CD4-positive, alpha-beta memory T cell (primary cell): Measurements from ENCODE around the gene SLC16A6. TPM values are rescaled to one million over a fixed set of nuclear protein-coding genes. Genes with fewer than 3 reads are reported as not detected.
"Not testable (repeated sequence)": the region's sequence is repeated elsewhere in the genome, so short reads cannot be mapped to it uniquely, and the experiment has no call there.

ENCODE experiments used
- CTCF ChIA-PET: fragments of 350-600 bp; sonication (Branson Sonifier 250); formaldehyde crosslinking; loops from one replicate; lab custom pipeline; 2021; ENCODE audit warnings: inconsistent platforms; ENCODE audit not compliant: partially characterized antibody; lab: Charles Lee
- POLR2A ChIA-PET: fragments of 350-600 bp; sonication (Branson Sonifier 250); formaldehyde crosslinking; loops from one replicate; lab custom pipeline; 2021; ENCODE audit not compliant: partially characterized antibody; lab: Charles Lee
- DNase-seq, 5 donors: peaks; one replicate each; pipeline versions ENCODE4 v3.0.0 to v3.0.0-alpha.2; 2020 to 2022; ENCODE audit warnings: mixed read lengths in 1 of 5
- H3K27ac ChIP-seq: one replicate; pipeline ENCODE4 v1.7.0; 2013; ENCODE audit warnings: low read depth, low read length
- H3K27me3 ChIP-seq: 2 replicates; pipeline ENCODE4 v1.7.0; 2013; ENCODE audit warnings: mild to moderate bottlenecking, low read length, moderate library complexity; ENCODE audit not compliant: insufficient read depth
- H3K36me3 ChIP-seq: 2 replicates; pipeline ENCODE4 v1.7.0; 2013; ENCODE audit warnings: mild to moderate bottlenecking, low read length, moderate library complexity; ENCODE audit not compliant: insufficient read depth
- H3K4me1 ChIP-seq: 2 replicates; pipeline ENCODE4 v1.7.0; 2013; ENCODE audit warnings: mild to moderate bottlenecking, low read length, moderate library complexity; ENCODE audit not compliant: insufficient read depth
- H3K4me3 ChIP-seq, 2 donors: one replicate each; pipeline ENCODE4 v1.7.0; 2013; ENCODE audit warnings: low read length in 2 of 2, mild to moderate bottlenecking in 1 of 2
- H3K9me3 ChIP-seq, 2 donors: one replicate each; pipeline ENCODE4 v1.7.0; 2013; ENCODE audit warnings: low read length in 2 of 2, control low read depth in 1 of 2; ENCODE audit not compliant: control insufficient read depth in 1 of 2
- H3K27ac Mint-ChIP-seq, 7 donors: one replicate each; pipeline ENCODE4 v1.8.0; 2020 to 2021; ENCODE audit warnings: mixed read lengths in 7 of 7, mild to moderate bottlenecking in 6 of 7, inconsistent platforms in 3 of 7, moderate library complexity in 3 of 7
- H3K27me3 Mint-ChIP-seq, 2 donors: one replicate each; pipeline ENCODE4 v1.8.0; 2020 to 2021; ENCODE audit warnings: mixed read lengths in 2 of 2
- H3K36me3 Mint-ChIP-seq, 2 donors: one replicate each; pipeline ENCODE4 v1.8.0; 2020 to 2021; ENCODE audit warnings: mixed read lengths in 2 of 2, inconsistent platforms in 1 of 2, mild to moderate bottlenecking in 1 of 2
- H3K4me1 Mint-ChIP-seq, 4 donors: one replicate each; pipeline ENCODE4 v1.8.0; 2020 to 2021; ENCODE audit warnings: mixed read lengths in 4 of 4, mild to moderate bottlenecking in 1 of 4
- H3K4me3 Mint-ChIP-seq, 8 donors: one replicate each; pipeline ENCODE4 v1.8.0; 2020 to 2021; ENCODE audit warnings: mixed read lengths in 8 of 8, mild to moderate bottlenecking in 7 of 8, moderate library complexity in 6 of 8, inconsistent platforms in 3 of 8
- H3K9me3 Mint-ChIP-seq, 8 donors: one replicate each; pipeline ENCODE4 v1.8.0; 2020 to 2021; ENCODE audit warnings: mixed read lengths in 8 of 8, mild to moderate bottlenecking in 5 of 8, inconsistent platforms in 3 of 8, moderate library complexity in 1 of 8
- intact Hi-C: fragments of 100-400 bp; cut with micrococcal nuclease; formaldehyde crosslinking; loops from one replicate; pipeline ENCODE4 v1.15.1; 2023
- polyA plus RNA-seq, 2 donors: library from polyadenylated mRNA; unstranded; fragments of 300-500 nt; fragmentation: Illumina TruSeq; gene quantifications; one replicate each; pipeline ENCODE4 v1.2.3, GENCODE V29; 2021
- total RNA-seq, 2 experiments: library from RNA; stranded (reverse); gene quantifications; one replicate each; pipeline ENCODE4 v1.2.3, GENCODE V29; 2021

Gene SLC16A6, protein sequence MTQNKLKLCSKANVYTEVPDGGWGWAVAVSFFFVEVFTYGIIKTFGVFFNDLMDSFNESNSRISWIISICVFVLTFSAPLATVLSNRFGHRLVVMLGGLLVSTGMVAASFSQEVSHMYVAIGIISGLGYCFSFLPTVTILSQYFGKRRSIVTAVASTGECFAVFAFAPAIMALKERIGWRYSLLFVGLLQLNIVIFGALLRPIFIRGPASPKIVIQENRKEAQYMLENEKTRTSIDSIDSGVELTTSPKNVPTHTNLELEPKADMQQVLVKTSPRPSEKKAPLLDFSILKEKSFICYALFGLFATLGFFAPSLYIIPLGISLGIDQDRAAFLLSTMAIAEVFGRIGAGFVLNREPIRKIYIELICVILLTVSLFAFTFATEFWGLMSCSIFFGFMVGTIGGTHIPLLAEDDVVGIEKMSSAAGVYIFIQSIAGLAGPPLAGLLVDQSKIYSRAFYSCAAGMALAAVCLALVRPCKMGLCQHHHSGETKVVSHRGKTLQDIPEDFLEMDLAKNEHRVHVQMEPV
- total RNA-seq (1 to 10 TPM; 6.9 to 7.4 TPM), polyA plus RNA-seq (1 to 10 TPM; 1.7 to 2.0 TPM)

DNA sequence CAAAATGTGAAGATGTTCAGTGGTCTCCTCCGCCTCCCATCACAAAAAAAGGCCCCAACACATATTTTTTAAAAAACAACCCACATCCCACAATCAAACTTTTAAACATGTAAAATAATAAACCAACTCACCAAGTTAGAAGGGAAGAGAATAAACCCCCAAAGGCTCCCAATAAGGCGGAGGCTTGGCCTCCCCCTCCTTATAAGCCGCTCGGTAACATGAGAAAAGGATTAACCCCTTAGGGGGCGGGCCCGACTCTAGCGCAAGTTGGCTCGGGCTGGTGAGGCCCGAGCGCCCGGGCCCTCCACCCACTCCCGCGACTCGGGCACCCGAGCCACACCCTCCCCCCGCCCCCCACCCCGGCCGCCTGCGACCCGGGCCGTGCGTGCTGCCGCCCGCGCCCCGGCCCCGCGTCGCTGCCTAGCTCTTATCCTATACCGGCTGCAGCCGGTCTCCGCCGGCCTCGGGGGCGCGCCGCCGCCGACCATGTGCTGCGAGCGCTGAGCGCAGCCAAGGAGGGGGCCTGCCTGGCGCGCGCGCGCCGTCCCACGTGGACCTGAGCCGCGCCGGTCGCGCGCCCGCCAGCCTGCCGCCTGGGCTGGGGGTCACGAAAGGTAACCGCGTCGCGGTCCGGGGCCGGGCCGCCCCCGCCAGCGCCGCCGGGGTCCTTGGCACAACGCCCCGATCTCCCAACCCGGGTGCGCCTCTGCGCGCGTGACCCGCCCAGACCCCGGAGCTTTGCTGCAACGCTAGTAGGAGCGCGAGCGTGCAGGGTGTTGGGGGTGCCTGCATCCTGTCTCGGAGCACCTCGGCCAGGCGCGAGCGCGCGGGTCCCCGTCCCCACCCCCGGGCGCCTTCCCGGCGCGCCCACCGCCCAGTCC lies at the start of gene SLC16A6, which contains the start of gene ARSG:
TSS of gene SLC16A6 (minus strand) at position 173 of the 881 bp plus-strand sequence. CDS start 12,807 bp downstream, outside the sequence.
TSS of gene ARSG (plus strand) at position 541 of the 881 bp plus-strand sequence. CDS start 15,999 bp downstream, outside the sequence.
- no peaks in the 10 kb centered on the region for H3K27me3 Mint-ChIP-seq
- intact Hi-C loops: loop anchor here (1.0 to 5.0 kb wide), 4 partner anchors 28 to 221 kb away; partner anchors contain the start of genes AMZ2 and PRKAR1A
- Histone ChIP-seq H3K9me3 (no peaks in the 10 kb centered on the region), H3K4me3 (peak within 1 kb of the TSS; percentile 83 to 90), H3K36me3 (no peaks in the 10 kb centered on the region), H3K27ac (peak within 1 kb of the TSS; percentile 90), H3K4me1 (peaks cover 70% of the 10 kb centered on the region), H3K27me3 (no peaks in the 10 kb centered on the region)
- H3K4me1 Mint-ChIP-seq: peaks cover 47 to 82% (median 59%) of the 10 kb centered on the region in 4 donors
- CTCF ChIA-PET: interaction anchor here (0.8 to 5.4 kb wide), 8 partner anchors 12 to 146 kb away, joined by 3 to 21 read pairs (median 10); no protein-coding TSS in a partner anchor
- peak; percentile 89 to 92 (median 90) for DNase-seq
- peak within 1 kb of the TSS; percentile 99 to 100 (median 99) for H3K27ac Mint-ChIP-seq
- no peaks in the 10 kb centered on the region for H3K9me3 Mint-ChIP-seq
- peaks cover 0 to 6% of the 10 kb centered on the region in 2 donors for H3K36me3 Mint-ChIP-seq
- POLR2A ChIA-PET: interaction anchor here (0.6 to 9.3 kb wide), 41 partner anchors 12 to 271 kb away, joined by 3 to 151 read pairs (median 12); partner anchors contain the start of genes AMZ2, KPNA2, PRKAR1A and WIPI1
- H3K4me3 Mint-ChIP-seq: peak within 1 kb of the TSS; percentile 96 to 100 (median 99)

- no peak overlapping the region for H3K4me3 Mint-ChIP-seq
- intact Hi-C loops: no loop called here
- Histone ChIP-seq H3K36me3 (no peaks in the 10 kb centered on the region), H3K4me3 (no peak overlapping the region), H3K9me3 (peaks cover 0 to 3% of the 10 kb centered on the region in 2 donors), H3K27ac (no peak overlapping the region), H3K4me1 (peaks cover 2% of the 10 kb centered on the region), H3K27me3 (no peaks in the 10 kb centered on the region)
- no peak overlapping the region for H3K27ac Mint-ChIP-seq
- ChIA-PET CTCF (interaction anchor here (1.2 kb wide), 1 partner anchor 99 kb away, joined by 3 read pairs; no protein-coding TSS in a partner anchor), POLR2A (interaction anchor here (1.2 to 1.5 kb wide), 2 partner anchors 16 to 42 kb away, joined by 3 to 4 read pairs; no protein-coding TSS in a partner anchor)
- H3K36me3 Mint-ChIP-seq: peaks cover 0 to 5% of the 10 kb centered on the region in 2 donors
- DNase-seq: no peak
- H3K9me3 Mint-ChIP-seq: peaks cover 0 to 23% (median 15%) of the 10 kb centered on the region in 8 donors
- peaks cover 10 to 15% (median 12%) of the 10 kb centered on the region in 4 donors for H3K4me1 Mint-ChIP-seq
- H3K27me3 Mint-ChIP-seq: no peaks in the 10 kb centered on the region
These were observed 43.5 kb upstream of the SLC16A6 start for GRCh38 chr17:68334393-68334792.

- H3K27ac Mint-ChIP-seq, H3K27ac ChIP-seq, H3K36me3 Mint-ChIP-seq, H3K4me3 Mint-ChIP-seq, H3K9me3 ChIP-seq, DNase-seq, H3K27me3 Mint-ChIP-seq, H3K27me3 ChIP-seq, intact Hi-C loops, H3K4me3 ChIP-seq, H3K36me3 ChIP-seq, H3K4me1 ChIP-seq, POLR2A ChIA-PET: not testable (repeated sequence)
- Mint-ChIP-seq H3K4me1 (peaks cover 10 to 20% (median 13%) of the 10 kb centered on the region in 4 donors), H3K9me3 (peaks cover 0 to 23% (median 15%) of the 10 kb centered on the region in 8 donors)
- CTCF ChIA-PET: interaction anchor here (1.3 kb wide), 1 partner anchor 100 kb away, joined by 4 read pairs; no protein-coding TSS in a partner anchor
These were observed 41.0 kb upstream of the SLC16A6 start for GRCh38 chr17:68331932-68332331.

DNA sequence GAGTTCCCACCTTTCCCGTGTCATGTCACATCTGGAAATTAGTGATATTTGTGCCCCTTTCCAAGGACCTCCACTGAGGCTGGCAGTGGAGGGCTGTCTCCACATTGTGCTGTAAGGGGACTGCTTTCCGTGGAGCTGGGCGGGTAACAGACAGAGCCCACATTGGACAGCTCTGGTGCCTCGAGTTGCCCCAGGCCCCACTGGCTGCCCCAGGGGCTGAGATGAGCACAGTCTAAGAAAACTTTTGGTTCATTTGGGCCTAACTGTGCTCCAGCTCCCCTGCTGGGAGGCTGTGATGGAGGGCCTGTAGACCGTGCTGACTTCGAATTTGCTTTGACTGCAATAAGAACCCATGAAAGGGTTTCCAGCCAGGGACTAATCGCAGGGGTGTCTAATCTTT lies 38.4 kb upstream of the SLC16A6 start:
- intact Hi-C loops: no loop called here
- H3K27me3 Mint-ChIP-seq: no peaks in the 10 kb centered on the region
- Histone ChIP-seq H3K27me3 (no peaks in the 10 kb centered on the region), H3K36me3 (no peaks in the 10 kb centered on the region), H3K4me3 (no peak overlapping the region), H3K9me3 (peaks cover 0 to 3% of the 10 kb centered on the region in 2 donors), H3K4me1 (peaks cover 2% of the 10 kb centered on the region), H3K27ac (no peak overlapping the region)
- H3K4me1 Mint-ChIP-seq: peaks cover 8 to 29% (median 23%) of the 10 kb centered on the region in 4 donors
- DNase-seq: no peak
- no peak overlapping the region for H3K27ac Mint-ChIP-seq
- no peak overlapping the region for H3K4me3 Mint-ChIP-seq
- POLR2A ChIA-PET: interaction anchor here (1.1 to 3.2 kb wide), 4 partner anchors 15 to 33 kb away, joined by 3 to 14 read pairs (median 6); no protein-coding TSS in a partner anchor
- H3K9me3 Mint-ChIP-seq: peaks cover 0 to 23% (median 15%) of the 10 kb centered on the region in 8 donors
- CTCF ChIA-PET: interaction anchor here (0.9 to 1.6 kb wide), 3 partner anchors 15 to 70 kb away, joined by 4 to 7 read pairs (median 4); no protein-coding TSS in a partner anchor
- peaks cover 0 to 5% of the 10 kb centered on the region in 2 donors for H3K36me3 Mint-ChIP-seq

DNA sequence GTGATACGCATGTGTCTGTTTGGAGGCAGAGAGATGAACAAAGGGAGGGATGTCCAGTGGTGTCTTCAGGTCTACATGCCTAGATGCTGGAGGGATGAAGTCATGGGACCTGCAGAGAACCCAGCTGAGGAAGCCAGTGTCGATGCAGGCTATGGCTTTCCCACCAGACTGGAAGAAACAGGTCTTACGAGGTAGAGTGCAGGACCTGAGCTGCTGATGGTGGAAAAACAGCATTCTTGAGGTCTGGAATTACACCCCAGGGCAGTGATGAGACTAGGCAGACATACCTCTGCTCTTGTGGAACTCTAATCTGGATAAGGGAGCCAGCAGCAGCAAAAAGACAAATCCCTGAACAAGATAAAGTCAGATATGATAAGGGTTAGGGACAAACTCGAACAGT lies 37.7 kb upstream of the SLC16A6 start:
- POLR2A ChIA-PET: interaction anchor here (1.3 to 3.2 kb wide), 3 partner anchors 14 to 32 kb away, joined by 3 to 14 read pairs (median 5); no protein-coding TSS in a partner anchor
- intact Hi-C loops: no loop called here
- H3K27me3 ChIP-seq: no peaks in the 10 kb centered on the region
- H3K4me1 ChIP-seq: peaks cover 9% of the 10 kb centered on the region
- H3K9me3 ChIP-seq: peaks cover 0 to 3% of the 10 kb centered on the region in 2 donors
- no peak overlapping the region for H3K27ac ChIP-seq
- H3K4me3 ChIP-seq: no peak overlapping the region
- CTCF ChIA-PET: interaction anchor here (1.6 kb wide), 1 partner anchor 32 kb away, joined by 4 read pairs; no protein-coding TSS in a partner anchor
- DNase-seq: no peak
- Mint-ChIP-seq H3K27ac (peak overlapping the region in 2 of 7 donors; percentile 11 to 51), H3K27me3 (no peaks in the 10 kb centered on the region), H3K9me3 (peaks cover 0 to 23% (median 15%) of the 10 kb centered on the region in 8 donors), H3K4me3 (no peak overlapping the region), H3K36me3 (peaks cover 0 to 5% of the 10 kb centered on the region in 2 donors), H3K4me1 (peaks cover 12 to 34% (median 27%) of the 10 kb centered on the region in 4 donors)
- no peaks in the 10 kb centered on the region for H3K36me3 ChIP-seq
